ENCODE measurements around the gene THRSP. TPM values are rescaled to one million over a fixed set of nuclear protein-coding genes. Genes with fewer than 3 reads are reported as not detected.

The THRSP gene
- total and polyA plus RNA-seq, 10 of the 15 experiments (the other 5 are each of a cell fraction or from before 2014, with no cell fraction given) = 0.18 TPM; not detected in 9

GRCh38 chr11:78050964-78051831, 12.5 kb upstream of the THRSP start:
- ChIA-PET CTCF (interaction anchor here (0.8 kb wide), 1 partner anchor 52 kb away, joined by 3 read pairs; no protein-coding TSS in a partner anchor), POLR2A (interaction anchor here (0.6 to 0.9 kb wide), 2 partner anchors 13 to 434 kb away, joined by 3 to 6 read pairs; no protein-coding TSS in a partner anchor)

More at GRCh38 chr11:78050964-78051831, 12.5 kb upstream of the THRSP start:
- Histone ChIP-seq H3K27me3 (replicated peaks in 1 of 2; ENCODE audit: control insufficient read depth in 2 of 2, insufficient read depth in 2 of 2, low read length in 1 of 2) (no peaks in the 10 kb centered on the region), H3K9me3 (replicated peaks; ENCODE audit: control insufficient read depth, insufficient read depth, low read length) (no peaks in the 10 kb centered on the region), H3K79me2 (ENCODE audit: control insufficient read depth, insufficient read depth, low read length) (no peaks in the 10 kb centered on the region), H3K4me1 (ENCODE audit: control insufficient read depth, insufficient read depth, low read length) (no peaks in the 10 kb centered on the region), H3K27ac (ENCODE audit: control insufficient read depth, insufficient read depth) (no peak overlapping the region), H4K20me1 (ENCODE audit: control insufficient read depth, insufficient read depth) (no peaks in the 10 kb centered on the region), H3K9ac (ENCODE audit: control insufficient read depth, insufficient read depth, low read length) (no peak overlapping the region), H3K4me2 (ENCODE audit: control insufficient read depth, insufficient read depth) (no peak overlapping the region), H3K36me3 (ENCODE audit: control insufficient read depth in 2 of 2, insufficient read depth in 2 of 2, low read length in 1 of 2) (no peaks in the 10 kb centered on the region), H3K4me3 (no peak overlapping the region), H2AFZ (ENCODE audit: control insufficient read depth, low read depth, low read length) (no peak overlapping the region)
- TF ChIP-seq TCF3 (IDR thresholded peaks at IDR 0.05; ENCODE audit: borderline replicate concordance, insufficient read depth, low read depth, low read length) (no peak), MXI1 (IDR thresholded peaks at IDR 0.05; ENCODE audit: low read depth, low read length) (no peak), LARP7 (IDR thresholded peaks at IDR 0.05) (no peak), ZBED1 (IDR thresholded peaks at IDR 0.05; ENCODE audit: borderline replicate concordance) (no peak), NFIC (IDR thresholded peaks at IDR 0.05; ENCODE audit: low read depth, low read length) (no peak), ATF7 (IDR thresholded peaks at IDR 0.05; ENCODE audit: low read depth) (no peak), E2F4 (IDR thresholded peaks at IDR 0.05; ENCODE audit: low read depth, low read length) (no peak), RBBP5 (conservative IDR thresholded peaks at IDR 0.05) (no peak), EED (IDR thresholded peaks at IDR 0.05; ENCODE audit: low read depth) (no peak), MEF2A (IDR thresholded peaks at IDR 0.05; ENCODE audit: insufficient read depth, low read depth, low read length) (no peak), ASH2L (IDR thresholded peaks at IDR 0.05; ENCODE audit: borderline replicate concordance, low read depth) (no peak), BHLHE40 (IDR thresholded peaks at IDR 0.05; ENCODE audit: borderline replicate concordance in 1 of 2, low read depth in 2 of 2, low read length in 1 of 2) (no peak), KDM1A (IDR thresholded peaks at IDR 0.05; ENCODE audit: borderline replicate concordance) (no peak)
- ChIA-PET SMC1A (ENCODE audit: uncharacterized antibody, unreplicated experiment) (no interaction called here), RAD21 (ENCODE audit: unreplicated experiment) (no interaction called here)
- intact Hi-C loops (cut with micrococcal nuclease; ENCODE audit: unreplicated experiment) = no loop called here
- DNase-seq (ENCODE audit: low read depth, low spot score) (no peak), FAIRE-seq (no peak), ATAC-seq (no peak)
- in situ Hi-C loops (cut with MboI) = no loop called here
- 51% methylated on average over 6 of the region's 6 CpGs for WGBS (ENCODE audit: insufficient coverage, insufficient replicate concordance, low lambda C conversion rate, missing lambda C conversion rate)
- BruUV-seq (replicated peaks) = no TSS peak

All from GM12878 (cell line).